DMS53 treated with DMSO at 0.1 percent for 48 hours (cell line): ENCODE measurements around the gene MAP7D1.
"Not testable (repeated sequence)": the region's sequence is repeated elsewhere in the genome, so short reads cannot be mapped to it uniquely, and the experiment has no call there.

Experiments
- DNase-seq: peaks from one replicate; lab custom pipeline; 2025; ENCODE audit not compliant: unreplicated experiment; lab: John Stamatoyannopoulos, UW

MAP7D1 gene

DNA sequence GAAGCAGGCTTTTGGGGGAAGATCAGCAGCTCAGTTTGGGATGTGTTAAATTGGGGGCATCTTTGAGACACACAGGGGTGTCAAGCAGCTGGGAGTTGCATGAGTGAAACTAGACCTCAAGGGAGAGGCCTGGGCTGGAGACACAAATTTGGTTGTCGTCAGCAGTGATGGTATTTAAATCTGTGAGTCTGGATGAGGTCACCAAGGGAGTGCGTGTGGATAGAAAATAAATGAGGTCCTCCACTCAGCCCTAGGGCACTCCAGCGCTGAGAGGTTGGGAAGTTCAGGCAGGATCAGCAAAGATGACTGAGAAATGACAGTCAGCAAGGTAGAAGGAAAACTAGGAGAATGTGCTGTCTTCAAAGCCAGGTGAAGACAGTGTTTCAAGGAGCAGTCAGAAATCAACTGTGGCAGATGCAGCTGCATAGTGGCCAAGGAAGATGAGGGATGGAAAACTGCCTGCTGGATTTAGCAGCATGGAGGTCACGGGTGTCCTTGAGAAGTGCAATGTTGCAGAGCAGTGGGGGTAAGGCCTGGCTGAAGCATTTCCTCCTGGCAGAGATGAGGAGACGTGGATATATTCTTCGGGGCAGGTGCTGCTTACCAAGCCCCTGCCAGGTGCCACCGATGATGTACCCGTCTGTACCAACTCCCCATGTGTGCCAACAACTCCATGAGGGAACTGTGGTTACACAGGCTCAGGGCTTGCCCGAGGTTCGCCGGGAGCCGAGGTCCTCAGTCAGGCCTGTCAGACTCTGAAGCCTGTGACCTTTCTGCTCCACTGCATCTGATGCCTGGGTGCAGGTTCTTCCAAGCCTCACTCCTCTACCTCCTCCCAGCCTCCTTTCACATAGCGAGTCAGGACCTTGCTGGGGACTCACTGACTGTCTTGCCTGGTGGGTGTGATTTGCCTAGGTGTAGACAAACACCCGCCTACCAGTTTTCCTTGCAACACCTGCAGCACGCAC, 11.3 kb downstream of the MAP7D1 start:
- DNase-seq = no peak

DNA sequence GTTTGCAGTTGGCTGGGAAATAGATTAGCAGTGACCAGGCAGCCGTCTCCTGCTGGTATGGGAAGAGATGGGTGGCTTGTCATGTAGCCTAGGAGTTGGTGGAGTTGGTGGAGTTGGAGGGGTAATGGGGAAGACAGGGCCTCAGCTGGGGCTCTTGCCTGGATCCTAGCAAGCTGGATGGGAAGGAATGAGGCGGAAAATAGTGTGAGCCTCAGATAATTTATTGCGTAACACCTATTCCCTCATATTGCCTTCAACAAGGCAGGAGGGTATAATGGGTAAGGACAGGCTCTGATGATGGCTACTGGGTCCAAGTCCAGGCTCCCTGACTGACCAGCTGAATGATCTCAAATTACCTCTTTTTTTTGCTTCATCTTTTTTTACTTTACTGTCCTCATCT, 12.6 kb downstream of the MAP7D1 start:
- no peak for DNase-seq

DNA sequence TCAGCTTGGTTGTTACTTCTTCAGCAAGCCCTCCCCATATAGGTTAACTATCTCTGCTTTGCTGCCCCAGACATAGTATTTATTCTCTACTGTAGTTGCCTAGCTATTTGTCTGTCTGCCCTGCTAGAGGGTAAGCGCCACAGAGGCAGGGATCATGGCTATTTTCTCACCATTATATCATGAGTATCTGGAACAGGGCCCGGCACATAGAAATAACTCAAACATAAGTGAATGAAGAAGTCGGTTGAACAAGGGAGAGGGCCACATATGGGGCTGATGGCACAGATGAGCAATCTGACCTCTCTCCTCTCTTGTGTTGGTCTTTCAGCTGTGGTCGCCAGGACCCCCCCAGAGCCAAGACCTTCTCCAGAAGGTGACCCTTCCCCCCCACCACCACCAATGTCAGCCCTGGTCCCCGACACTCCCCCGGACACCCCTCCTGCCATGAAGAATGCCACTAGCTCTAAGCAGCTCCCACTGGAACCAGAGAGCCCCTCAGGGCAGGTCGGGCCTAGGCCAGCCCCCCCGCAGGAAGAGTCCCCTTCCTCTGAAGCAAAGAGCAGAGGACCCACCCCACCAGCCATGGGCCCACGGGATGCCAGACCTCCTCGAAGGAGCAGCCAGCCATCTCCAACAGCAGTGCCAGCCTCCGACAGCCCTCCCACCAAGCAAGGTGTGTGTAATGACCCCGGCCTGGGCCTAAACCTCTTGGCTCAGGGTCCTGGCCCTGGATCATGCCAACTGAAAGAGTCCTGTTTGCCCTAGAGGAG, 14.9 kb downstream of the MAP7D1 start:
- no peak for DNase-seq

DNA sequence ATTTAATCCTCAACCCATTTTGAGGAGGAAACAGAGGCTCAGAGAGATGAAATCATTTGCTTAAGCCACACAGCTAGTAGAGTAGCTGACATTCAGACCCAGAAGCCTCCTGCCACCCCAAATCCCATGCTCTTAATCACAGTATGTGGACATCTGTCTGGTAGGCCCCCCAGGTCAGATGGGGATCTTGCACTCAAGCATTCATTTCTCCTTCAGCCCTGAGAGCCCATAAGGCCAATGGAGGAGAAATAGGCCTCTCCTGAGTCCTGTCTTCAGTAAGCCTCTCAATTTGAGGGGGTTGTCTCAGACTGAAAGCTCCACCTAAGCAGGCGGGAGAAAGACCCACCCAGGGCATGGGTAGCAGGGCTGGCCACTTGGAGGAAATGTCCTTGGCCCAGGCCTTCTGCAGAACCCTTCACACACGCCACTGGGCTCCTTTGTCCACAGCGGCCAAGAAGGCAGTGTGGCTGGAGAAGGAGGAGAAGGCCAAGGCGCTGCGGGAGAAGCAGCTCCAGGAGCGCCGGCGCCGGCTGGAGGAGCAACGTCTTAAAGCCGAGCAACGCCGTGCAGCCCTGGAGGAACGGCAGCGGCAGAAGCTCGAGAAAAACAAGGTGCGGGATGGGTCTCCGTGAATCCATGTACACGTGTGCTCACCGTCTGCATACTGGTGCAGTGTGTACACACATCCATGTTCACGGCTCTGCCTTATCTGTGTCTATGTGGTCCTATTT, 16.2 kb downstream of the MAP7D1 start:
- DNase-seq = no peak

DNA sequence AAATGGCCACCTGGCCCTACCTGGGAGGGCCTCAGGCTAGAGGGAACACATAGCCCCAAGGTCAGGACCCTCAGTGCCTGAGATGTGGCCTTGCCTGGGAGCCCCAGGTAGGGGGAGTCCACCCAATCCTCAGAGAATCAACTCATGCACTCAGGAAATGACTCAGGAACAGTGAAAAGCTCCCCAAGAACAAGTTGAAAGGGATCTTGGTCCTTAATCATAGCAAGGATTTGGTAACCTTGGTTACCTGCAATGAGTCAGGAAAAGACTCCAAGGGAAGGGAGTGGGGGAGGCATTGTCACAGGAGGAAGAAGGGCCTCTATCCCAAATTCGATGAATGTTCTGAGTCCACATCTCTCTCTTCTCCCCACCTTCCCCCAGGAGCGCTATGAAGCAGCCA, 17.0 kb downstream of the MAP7D1 start:
- DNase-seq = no peak

DNA sequence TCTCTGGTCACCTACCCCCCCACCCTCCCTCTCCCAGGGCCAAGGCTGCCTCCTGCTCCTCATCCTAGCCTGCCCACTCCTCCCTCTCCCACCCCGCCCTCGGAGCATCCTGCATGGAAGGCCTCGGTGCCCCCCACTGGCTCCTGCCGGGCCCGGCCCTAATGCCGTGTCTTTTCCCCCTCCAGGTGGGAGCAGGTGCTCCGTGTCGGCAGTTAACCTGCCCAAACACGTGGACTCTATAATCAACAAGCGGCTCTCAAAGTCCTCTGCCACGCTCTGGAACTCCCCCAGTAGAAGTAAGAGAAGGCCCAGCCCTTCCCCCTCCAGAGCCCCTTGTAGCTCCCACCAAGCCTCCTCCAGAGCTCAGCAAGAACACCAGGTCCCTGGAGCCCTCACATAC, 18.8 kb downstream of the MAP7D1 start:
- DNase-seq = no peak

DNA sequence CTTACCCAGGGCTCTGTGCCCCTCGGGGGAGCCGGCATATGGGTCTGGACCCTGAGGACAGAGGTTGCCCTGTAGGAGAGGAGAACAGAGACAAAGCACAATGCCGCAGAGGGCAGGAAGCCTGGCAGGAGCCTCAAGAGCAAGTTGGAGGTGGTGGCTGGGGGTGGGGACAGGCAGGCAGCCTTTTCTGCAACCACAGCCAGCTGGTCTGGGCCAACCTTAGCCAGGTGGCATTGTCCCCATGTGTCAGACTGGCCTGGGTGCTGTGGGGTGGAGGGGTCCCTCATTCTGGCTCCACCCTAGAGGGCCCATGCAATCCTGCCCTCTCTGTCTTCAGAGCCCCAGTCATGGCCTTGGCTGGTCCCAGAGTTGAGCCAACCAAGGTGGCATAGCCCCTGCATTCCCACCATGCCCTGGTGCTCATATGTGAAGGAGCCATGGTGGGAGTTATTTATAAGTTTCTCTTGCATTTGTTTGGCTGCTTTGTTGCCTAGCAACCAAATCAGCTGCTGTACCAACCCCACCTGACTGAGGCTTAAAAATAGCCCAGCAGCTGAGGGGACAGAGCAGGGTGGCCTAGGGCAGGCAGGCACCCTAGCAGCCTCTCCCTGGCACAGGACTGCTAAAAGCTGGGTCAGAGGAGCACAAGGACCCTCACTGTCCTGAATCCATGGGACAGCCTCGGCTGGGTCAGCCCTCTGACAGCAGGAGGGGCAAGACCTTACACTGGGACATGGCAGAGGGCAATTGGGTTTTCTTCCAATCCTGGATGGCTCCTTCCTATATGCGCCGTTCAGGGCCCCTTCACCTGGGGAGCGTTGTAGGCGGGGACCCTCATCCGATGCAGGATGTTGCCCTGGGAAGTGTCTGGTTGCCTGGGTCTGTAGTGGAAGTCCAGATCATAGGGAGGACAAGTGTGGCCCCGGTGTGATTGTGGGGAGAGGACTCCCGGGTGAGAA, 19.5 kb downstream of the MAP7D1 start:
- no peak for DNase-seq

DNA sequence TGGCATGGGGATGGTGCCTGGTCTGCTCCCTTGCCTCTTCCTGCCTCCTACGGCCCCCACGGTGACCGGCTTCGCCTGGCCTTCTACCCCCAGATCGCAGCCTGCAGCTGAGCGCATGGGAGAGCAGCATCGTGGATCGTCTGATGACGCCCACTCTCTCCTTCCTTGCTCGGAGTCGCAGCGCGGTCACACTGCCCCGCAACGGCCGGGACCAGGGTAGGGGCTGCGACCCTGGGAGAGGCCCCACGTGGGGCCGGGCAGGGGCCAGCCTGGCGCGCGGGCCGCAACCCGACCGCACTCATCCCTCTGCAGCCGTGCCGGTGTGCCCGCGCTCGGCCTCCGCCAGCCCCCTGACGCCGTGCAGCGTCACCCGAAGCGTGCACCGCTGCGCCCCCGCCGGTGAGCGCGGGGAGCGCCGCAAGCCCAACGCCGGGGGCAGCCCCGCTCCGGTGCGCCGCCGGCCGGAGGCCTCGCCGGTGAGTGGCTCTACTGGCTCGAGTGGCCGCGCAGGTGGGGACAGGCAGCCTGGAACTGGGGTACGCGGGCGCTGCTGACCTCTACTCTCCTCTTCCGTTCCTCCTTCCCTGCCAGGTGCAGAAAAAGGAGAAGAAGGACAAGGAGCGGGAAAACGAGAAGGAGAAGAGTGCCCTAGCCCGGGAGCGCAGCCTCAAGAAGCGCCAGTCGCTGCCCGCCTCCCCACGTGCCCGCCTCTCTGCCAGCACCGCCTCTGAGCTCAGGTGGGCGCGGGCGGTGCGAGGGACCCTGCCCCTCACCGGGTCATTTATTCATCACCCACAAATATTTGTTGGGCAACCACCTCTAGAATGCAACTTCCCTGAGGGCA, 20.4 kb downstream of the MAP7D1 start:
- no peak for DNase-seq

DNA sequence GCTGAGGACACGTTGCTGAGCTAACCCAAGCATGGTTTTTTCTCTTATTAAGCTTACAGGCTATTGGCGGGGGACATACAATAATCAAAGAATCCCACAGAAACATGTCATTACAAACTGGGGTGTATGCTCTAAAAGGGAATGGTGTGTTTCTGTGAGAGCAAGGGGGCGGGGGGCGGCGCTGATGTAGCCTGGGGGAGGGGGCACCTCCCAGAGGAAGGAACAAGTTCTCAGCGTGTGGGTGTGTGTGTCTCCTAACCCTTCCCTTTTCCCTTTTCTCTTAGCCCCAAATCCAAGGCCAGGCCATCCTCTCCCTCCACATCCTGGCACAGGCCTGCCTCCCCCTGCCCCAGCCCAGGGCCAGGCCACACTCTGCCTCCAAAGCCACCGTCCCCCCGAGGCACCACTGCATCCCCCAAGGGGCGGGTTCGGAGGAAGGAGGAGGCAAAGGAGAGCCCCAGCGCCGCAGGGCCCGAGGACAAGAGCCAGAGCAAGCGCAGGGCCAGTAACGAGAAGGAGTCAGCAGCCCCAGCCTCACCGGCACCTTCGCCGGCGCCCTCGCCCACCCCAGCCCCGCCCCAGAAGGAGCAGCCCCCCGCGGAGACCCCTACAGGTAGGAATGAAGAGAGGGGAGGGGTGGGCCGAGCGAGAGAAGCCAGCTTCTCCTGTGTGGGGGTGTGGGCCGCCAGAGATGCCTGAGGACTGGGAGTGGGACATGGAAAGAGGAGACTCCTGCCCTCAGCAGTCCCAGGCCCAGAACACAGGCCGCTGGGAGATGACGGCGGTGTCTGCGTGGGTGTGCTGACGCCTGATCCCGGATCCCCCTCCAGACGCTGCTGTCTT, 21.9 kb downstream of the MAP7D1 start:
- DNase-seq = no peak

DNA sequence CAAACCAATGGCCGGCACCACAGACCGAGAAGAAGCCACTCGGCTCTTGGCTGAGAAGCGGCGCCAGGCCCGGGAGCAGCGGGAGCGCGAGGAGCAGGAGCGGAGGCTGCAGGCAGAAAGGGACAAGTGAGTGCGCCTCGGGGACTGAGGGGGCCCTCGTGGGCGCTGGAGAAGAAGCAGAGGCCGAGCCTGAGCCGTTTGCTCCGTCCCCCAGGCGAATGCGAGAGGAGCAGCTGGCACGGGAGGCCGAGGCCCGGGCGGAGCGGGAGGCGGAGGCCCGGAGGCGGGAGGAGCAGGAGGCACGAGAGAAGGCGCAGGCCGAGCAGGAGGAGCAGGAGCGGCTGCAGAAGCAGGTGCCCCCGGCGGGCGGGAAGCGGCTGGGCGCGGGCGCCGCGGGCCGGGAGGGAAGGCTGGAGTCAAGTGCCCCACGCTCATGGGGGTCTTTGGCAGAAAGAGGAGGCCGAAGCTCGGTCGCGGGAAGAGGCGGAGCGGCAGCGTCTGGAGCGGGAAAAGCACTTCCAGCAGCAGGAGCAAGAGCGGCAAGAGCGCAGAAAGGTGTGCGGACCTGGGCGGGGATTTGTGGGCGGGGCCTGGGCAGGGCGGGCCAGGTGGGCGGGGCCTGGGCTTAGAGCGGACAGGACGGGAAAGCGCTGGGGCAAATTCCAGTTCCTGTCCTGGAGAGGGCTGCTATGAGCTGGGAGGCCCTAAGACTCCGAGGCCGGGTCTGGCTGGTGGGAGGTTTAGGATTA, 22.7 kb downstream of the MAP7D1 start:
- no peak for DNase-seq

DNA sequence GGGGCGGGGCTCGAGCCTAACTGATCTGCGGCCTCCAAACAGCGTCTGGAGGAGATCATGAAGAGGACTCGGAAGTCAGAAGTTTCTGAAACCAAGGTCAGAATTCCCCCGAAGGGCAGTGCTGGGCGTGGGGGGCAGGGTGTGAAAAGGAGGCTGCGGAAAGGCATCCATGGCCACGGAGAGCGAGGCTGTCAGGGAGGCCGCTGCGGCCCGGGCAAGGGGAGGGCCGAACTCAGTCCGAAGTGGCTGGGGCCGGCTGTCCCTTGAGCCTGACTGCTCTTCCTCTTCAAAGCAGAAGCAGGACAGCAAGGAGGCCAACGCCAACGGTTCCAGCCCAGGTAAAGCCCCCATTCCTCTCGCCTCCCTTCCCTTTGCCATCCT, 23.2 kb downstream of the MAP7D1 start:
- DNase-seq = no peak

DNA sequence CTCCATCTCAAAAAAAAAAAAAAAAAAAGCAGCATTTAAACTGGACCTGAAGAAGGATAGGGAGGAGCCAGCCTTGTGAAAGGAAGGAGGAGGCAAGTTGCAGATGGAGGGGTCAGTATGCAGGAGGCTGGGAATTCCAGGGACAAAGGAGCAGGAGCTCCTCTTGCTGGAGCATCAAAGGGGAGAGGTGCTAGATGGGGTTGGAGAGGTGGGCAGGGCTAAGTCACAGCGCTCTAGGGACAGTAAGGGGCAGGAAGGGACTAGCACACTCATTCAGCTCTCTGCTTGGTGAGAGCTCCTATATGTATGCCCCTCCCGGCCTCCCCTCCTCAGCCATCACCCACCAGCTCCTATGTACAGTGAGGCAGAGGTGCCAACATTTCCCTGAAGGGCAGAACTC, 26.8 kb downstream of the MAP7D1 start:
- no peak for DNase-seq

DNA sequence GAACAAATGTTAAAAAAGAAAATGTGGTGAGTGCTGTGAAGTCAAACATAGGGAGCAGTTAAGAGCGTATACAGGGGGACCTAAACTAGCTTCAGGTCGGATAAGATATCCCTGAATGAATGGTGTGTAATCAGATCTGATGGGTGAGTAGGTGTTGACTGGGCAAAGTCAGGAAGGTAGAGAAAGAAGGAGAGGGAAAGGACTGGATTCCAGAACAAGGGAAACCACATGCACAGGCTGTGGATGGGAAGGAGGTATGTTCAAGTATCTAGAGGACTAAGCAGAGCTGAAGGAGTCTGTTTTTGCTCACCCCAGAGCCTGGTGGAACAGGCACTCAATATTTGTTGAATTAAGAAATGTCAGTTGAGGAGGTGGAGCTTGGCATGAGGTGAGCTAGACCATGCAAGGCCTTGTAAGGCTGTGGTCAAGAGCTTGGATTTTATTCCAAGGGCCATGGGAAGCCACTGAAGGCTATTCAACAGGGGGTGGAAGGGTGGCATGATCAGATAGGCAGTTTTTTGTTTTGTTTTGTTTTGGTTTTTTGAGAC, 27.4 kb downstream of the MAP7D1 start:
- DNase-seq = no peak

DNA sequence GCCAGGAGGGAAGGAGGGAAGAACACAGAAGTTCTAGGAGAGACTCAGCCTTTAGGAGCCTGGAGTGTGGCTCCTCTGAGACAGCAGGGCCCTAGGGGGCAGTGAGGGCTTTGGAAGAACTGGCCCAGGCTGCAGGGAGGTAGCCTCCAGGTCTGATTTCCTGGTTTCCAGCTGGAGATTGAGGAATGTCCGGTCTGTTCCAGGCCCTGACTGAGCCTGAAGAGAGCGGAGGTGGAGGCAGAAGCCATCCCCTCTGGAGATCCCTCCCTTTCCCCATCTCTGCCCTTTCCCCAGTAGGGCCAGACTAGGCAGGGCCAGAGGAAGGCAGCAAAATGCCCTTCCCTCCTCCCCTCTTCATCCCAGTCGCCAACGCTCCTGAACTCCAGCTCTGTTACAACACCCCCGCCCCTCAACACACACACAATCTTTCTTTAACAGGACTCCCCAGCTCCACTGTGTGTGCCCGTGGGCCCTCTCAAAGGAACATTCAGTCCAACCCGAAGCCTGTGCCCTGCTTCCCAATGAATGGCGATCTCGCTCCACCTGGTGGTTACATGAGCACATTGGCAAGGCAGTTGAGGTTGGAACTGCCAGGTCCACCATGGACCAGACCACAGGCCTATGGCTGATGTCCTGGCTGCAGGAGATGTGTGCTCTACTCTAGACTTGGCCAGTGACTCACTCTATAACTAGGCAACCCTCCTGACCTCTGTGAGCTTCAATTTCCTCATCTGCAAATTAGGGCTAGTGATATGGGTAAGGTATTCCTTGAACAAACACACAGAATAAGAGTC, 32.0 kb downstream of the MAP7D1 start:
- DNase-seq = peak; percentile 82

DNA sequence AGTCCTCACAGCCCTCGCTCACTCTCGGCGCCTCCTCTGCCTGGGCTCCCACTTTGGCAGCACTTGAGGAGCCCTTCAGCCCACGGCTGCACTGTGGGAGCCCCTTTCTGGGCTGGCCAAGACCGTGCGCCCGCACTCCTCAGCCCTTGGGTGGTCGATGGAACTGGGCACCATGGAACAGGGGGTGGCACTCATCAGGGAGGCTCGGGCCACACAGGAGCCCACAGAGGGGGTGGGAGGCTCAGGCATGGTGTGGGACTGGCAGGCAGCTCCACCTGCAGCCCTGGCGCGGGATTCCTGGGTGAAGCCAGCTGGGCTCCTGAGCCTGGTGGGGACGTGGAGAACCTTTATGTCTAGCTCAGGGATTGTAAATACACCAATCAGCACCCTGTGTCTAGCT, 40.8 kb downstream of the MAP7D1 start:
- DNase-seq = not testable (repeated sequence)

DNA sequence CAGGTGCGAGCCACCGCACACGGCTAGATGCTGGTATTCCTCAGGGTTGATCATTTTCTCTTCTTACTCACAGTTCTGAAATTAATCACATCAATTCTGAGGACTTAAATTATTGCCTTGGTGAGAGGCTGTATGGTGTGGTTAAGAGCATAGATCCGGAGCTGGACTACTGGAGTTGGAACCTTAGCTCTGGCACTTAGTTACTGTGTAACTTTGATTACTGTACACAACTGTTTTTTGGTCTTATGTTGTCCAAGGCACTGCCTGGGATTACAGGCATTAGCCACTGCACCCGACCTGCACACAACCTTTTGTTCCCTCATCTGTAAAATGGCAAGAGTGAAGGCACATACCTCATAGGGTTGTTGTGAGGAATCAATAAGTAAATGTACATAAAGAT, 42.7 kb downstream of the MAP7D1 start:
- no peak for DNase-seq
